ENCODE measurements around the gene CBFA2T3.

DNA sequence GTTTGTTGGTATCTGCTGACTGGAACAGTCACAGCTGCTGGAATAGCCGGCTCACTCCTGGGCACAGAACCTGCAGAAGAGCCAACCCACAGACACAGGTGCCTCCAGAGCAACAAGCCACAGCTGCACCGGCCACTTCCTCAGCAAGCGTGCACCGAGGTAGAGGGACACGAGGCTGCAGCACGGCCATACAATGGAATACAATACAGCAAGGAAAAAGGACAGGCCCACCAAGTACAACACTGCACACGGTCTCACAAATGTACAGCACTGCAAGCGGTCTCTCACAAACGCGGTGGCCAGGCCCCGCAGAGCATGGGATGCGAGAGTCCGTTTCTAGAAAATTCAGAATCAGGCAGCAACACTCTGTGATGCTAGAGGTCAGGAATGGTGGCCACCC, 63.1 kb downstream of the CBFA2T3 start:
- TF ChIP-seq, protein P1, sequence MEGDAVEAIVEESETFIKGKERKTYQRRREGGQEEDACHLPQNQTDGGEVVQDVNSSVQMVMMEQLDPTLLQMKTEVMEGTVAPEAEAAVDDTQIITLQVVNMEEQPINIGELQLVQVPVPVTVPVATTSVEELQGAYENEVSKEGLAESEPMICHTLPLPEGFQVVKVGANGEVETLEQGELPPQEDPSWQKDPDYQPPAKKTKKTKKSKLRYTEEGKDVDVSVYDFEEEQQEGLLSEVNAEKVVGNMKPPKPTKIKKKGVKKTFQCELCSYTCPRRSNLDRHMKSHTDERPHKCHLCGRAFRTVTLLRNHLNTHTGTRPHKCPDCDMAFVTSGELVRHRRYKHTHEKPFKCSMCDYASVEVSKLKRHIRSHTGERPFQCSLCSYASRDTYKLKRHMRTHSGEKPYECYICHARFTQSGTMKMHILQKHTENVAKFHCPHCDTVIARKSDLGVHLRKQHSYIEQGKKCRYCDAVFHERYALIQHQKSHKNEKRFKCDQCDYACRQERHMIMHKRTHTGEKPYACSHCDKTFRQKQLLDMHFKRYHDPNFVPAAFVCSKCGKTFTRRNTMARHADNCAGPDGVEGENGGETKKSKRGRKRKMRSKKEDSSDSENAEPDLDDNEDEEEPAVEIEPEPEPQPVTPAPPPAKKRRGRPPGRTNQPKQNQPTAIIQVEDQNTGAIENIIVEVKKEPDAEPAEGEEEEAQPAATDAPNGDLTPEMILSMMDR (IDR thresholded peaks at IDR 0.05; ENCODE audit: insufficient read depth, low read length), result no peak
- TF ChIP-seq, protein P2, sequence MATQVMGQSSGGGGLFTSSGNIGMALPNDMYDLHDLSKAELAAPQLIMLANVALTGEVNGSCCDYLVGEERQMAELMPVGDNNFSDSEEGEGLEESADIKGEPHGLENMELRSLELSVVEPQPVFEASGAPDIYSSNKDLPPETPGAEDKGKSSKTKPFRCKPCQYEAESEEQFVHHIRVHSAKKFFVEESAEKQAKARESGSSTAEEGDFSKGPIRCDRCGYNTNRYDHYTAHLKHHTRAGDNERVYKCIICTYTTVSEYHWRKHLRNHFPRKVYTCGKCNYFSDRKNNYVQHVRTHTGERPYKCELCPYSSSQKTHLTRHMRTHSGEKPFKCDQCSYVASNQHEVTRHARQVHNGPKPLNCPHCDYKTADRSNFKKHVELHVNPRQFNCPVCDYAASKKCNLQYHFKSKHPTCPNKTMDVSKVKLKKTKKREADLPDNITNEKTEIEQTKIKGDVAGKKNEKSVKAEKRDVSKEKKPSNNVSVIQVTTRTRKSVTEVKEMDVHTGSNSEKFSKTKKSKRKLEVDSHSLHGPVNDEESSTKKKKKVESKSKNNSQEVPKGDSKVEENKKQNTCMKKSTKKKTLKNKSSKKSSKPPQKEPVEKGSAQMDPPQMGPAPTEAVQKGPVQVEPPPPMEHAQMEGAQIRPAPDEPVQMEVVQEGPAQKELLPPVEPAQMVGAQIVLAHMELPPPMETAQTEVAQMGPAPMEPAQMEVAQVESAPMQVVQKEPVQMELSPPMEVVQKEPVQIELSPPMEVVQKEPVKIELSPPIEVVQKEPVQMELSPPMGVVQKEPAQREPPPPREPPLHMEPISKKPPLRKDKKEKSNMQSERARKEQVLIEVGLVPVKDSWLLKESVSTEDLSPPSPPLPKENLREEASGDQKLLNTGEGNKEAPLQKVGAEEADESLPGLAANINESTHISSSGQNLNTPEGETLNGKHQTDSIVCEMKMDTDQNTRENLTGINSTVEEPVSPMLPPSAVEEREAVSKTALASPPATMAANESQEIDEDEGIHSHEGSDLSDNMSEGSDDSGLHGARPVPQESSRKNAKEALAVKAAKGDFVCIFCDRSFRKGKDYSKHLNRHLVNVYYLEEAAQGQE (IDR thresholded peaks at IDR 0.05; ENCODE audit: insufficient replicate concordance, low read depth), result no peak
- TF ChIP-seq SPI1 (IDR thresholded peaks at IDR 0.05; ENCODE audit: borderline replicate concordance, low read depth) (no peak), POLR2AphosphoS5 (IDR thresholded peaks at IDR 0.05; ENCODE audit: low read depth) (no peak), GABPA (IDR thresholded peaks at IDR 0.05; ENCODE audit: low read depth) (no peak)

Data from HL-60 (cell line).